ACHN (cell line): Measurements from ENCODE around the gene IFTAP.
"Not testable (repeated sequence)": the region's sequence is repeated elsewhere in the genome, so short reads cannot be mapped to it uniquely, and the experiment has no call there.

Source experiments
- DNase-seq: peaks from one replicate; pipeline ENCODE4 v3.0.0-alpha.2; 2015
- in situ Hi-C: cut with HindIII; loops from 2 replicates; pipeline ENCODE4 v1.10.0; 2017; ENCODE audit warnings: low sequenced_read_pairs, low pct_ligation_motif_present, low pct_unique_long_range_greater_than_20kb

IFTAP gene

GRCh38 chr11:36627471-36627870 lies 33.2 kb downstream of the IFTAP start:
- in situ Hi-C loops = no loop called here
- no peak for DNase-seq

- no peak for DNase-seq
- in situ Hi-C loops = no loop called here
Observed at GRCh38 chr11:36628141-36628540, 33.8 kb downstream of the IFTAP start.

DNA sequence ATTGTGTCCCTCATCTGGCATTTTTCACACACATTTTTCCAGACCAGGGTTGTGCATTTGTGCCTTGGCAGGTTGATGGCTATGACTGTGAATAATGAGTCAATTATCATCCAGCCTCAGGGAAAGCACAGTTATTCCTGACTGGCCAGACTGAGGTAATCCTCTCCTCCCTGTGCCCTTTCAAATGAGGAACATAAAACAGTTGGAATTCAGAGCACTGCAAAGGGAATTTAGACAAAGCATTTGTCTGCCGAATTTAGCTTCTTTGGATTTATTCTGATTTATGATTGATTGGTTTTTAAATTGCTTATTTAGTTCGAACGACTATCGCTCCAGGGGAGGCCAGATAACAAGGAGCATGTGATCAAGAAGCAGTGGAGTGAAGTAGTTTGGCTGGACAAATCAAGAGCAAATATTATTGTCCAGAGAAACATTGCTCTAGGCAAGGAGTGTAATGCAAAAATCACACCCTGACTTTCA lies 34.5 kb downstream of the IFTAP start:
- no peak for DNase-seq

DNA sequence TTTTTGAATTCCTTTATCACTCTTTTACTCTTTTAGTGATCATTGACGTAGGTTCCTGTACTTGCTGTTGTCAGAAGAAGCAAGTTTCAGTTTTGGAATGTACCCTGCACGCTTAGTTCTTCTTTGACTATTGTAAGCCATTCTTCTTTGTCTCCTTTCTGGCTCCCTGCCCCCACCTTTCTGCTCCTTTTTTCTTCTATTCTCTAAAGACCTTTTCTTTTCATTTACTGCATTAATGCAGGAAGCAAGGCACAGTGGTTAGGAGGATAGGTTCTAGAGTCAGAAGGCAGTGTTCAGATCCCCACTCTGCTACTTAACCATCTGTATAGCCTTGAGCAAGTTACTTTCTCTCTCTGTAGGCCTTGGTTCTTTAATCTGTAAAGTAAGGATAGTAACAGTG lies 37.5 kb downstream of the IFTAP start:
- in situ Hi-C loops = no loop called here
- no peak for DNase-seq

More for the DNA sequence above, 34.5 kb downstream of the IFTAP start:
- in situ Hi-C loops = no loop called here

- DNase-seq = no peak
- in situ Hi-C loops = no loop called here
Observed at GRCh38 chr11:36635066-36635862, 41.0 kb downstream of the IFTAP start.

DNA sequence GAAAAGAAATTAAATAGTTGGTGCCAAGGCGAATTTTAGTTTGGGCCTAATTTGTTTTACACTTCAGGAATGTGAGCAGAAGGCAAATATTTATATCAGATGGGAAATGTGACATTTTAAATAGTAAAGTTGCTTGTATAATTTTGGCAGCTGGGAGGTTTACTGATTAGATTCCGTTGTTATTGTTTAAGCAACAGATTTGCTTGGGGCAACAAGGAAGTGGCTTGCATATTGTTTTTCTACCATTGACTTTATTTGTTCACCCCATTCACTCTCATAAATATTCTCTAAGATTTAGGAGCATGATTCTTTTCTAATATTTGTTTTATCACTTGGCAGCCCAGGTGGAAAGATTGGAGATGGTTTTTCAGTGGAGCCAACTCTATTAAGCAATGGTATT lies 44.3 kb downstream of the IFTAP start:
- in situ Hi-C loops = no loop called here
- DNase-seq = no peak

DNA sequence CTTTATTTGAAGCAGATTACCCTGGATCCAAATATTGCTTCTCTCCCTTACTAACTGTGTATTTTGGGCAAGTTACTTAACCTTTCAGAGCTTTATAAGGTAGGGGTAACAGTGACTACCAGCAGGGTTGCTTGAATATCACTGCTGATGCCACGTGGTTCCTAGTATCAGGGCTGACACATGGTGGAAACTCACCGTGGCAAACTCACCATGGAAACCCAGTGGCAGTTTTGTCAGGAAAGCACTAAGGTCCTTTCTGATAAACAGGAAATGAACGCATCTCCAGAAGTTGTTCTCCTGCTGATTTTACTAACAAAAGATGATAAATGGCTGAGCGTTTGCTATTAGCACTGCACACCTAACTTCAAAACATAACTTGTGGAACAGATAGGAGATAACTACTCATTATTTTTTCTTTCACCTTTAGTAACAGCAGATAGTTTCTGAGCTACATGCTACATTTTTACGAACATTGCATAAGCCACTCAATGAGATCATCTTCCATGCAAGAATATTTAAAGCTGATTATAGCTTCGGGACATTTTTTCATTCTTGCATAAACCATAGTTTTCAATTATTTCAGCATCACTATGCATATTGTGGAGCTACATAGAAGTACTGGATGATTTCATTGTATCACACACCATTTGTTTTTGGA lies 63.4 kb downstream of the IFTAP start:
- DNase-seq = no peak

GRCh38 chr11:36661359-36661758 lies 67.1 kb downstream of the IFTAP start:
- in situ Hi-C loops, DNase-seq: not testable (repeated sequence)

More for the DNA sequence above, 63.4 kb downstream of the IFTAP start:
- in situ Hi-C loops = no loop called here

DNA sequence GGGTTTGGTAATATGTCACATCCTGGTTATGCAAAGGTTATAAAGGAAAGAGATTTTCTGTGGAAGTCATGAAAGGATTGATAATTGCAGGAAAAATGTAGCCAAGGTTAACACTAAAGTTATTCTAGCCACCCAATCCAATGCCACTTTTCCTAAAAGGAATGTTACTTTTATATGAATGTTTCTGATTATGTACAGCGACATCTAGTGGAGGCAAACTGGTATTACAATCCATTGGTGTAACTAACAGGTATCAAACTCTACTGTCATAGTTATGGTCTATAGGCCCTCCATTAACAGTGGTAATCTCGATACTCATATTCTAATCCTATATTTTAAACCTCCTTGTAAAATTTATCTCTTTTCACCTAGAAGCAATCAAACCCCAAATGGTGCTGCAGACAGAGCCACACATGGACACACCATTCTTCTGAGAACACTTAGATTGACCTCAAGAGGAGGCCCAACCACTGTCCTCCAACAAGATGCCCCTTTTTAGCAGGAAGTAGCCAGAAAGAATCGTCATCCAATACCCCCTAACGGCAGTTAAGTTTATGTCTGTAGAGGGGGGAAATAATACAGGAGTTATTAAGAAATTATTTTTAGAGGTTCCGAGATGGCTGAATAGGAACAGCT lies 78.6 kb downstream of the IFTAP start:
- in situ Hi-C loops = no loop called here
- peak; percentile 49 for DNase-seq

DNA sequence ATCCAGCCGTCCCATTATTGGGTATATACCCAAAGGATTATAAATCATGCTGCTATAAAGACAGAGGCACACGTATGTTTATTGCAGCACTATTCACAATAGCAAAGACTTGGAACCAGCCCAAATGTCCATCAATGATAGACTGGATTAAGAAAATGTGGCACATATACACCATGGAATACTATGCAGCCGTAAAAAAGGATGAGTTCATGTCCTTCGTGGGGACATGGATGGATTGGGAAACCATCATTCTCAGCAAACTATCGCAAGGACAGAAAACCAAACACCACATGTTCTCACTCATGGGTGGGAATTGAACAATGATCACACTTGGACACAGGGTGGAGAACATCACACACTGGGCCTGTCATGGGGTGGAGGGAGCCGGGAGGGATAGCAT lies 85.2 kb downstream of the IFTAP start:
- in situ Hi-C loops, DNase-seq: not testable (repeated sequence)

- in situ Hi-C loops = no loop called here
- no peak for DNase-seq
Observed at GRCh38 chr11:36683818-36684217, 89.5 kb downstream of the IFTAP start.

GRCh38 chr11:36684840-36685801 lies 90.8 kb downstream of the IFTAP start:
- DNase-seq = no peak
- in situ Hi-C loops = no loop called here

DNA sequence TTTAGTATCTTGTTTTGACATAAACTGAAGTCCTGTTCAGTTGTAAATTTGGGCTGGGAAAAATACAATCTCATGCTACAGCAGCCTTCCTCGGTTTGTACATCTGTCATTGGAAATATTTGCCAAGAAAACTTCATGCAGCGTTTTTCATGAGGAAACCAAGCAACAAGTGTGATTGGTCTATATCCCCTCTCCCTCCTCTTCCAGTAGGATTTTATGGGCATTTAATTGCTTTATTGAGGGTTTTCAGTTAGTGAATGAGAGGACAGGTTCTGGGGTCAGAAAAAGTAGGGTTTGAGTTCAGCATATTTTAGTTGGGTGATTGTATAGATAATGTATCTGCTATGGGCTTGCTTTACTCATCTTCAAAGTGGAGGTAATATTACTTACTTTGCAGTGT lies 93.8 kb downstream of the IFTAP start:
- no peak for DNase-seq
- in situ Hi-C loops = no loop called here

DNA sequence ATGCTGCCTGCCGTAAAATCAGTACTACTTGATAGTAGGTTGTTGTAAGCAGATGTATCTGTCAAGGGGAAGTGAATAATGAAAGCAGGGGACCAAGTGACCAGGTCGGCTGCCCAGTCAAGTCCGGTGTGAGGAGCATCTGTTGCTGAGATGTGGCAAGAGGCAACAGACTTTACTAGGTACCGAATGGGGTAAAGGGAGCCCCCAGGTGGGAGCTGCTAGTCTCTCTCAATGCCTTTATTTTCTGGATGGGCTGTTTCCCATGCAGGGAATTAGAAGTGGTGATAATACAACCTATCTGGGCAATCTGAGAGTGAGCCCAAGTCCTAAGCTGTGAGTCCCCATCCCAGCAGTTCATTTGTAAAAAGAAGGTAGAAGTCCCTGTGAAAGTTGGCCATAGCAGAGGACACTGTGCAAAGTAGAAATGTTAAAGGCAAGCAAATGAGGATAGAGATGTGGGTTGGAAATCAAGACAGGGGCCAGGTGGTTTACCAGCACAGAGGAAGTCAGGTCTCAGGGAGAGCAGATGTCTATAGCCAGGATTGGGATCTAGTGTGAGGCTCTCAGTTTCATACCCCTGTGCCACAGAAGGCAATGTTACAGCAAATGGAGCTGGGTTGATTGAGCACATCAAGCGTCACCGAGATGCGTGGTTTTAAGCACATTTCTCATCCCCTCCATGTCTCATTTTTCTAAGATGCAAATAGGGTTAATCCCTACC lies 94.4 kb downstream of the IFTAP start:
- in situ Hi-C loops = no loop called here
- DNase-seq = no peak

DNA sequence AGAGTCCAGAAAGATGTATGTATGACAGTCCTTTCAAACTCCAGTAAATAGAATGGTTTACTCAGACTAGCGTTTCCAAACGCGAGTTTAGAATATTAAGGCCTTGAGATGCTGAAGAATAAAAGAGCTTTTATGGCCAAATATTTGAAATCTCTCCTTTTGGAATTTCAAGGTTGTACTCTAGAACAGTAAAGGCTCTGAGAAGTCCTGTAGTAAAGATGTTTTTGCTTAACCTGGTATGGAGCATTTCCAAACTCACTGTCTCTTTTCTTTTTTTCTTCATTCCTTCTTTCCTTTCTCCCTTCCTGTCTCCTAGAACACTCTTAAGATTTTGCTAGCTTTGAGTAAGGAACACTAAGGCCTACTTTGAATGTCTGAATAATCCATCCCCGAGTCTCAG lies 95.1 kb downstream of the IFTAP start:
- in situ Hi-C loops = no loop called here
- no peak for DNase-seq

GRCh38 chr11:36692704-36693103 lies 98.4 kb downstream of the IFTAP start:
- no peak for DNase-seq
- in situ Hi-C loops = no loop called here

DNA sequence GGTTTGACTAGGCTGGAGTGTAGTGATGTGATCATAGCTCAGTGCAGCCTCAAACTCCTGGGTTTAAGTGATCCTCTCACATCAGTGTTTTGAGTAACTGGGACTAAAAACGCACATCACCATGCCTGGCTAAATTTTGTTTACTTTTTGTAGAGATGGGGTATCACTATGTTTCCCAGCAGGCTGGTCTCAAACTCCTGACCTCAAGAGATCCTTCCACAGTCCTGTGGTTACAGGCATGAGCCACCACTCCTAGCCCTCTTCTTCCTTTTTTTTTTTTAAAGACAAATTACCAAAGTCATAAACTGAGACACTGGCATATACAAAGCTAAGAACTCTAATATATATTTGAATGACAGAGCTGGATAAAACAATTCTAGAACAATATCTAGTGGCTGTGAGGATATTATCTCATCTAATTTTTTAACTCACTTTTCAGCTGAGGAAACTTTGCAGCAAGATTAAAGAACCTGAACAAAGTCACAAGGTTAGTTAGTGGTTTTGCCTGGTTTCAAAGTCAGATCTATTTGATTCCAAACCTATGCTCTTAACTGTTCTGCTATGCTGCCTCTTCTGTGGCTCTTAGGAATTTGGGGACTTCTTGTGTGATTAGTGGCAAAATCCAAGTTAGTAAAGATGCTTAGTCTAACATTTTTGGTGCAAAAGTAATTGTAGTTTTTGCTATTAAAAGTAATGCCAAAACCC lies 99.0 kb downstream of the IFTAP start:
- in situ Hi-C loops = no loop called here
- DNase-seq = no peak
